Muscle of leg (tissue), 11 donors: Measurements from ENCODE around the gene MAD1L1. TPM values are rescaled to one million over a fixed set of nuclear protein-coding genes. Genes with fewer than 3 reads are reported as not detected.
"Not testable (repeated sequence)": the region's sequence is repeated elsewhere in the genome, so short reads cannot be mapped to it uniquely, and the experiment has no call there.

Experiments
- DNase-seq: peaks from one replicate; pipeline ENCODE4 v3.0.0; 2013
- H3K27ac ChIP-seq: one replicate; pipeline ENCODE4 v1.5.1; 2013; ENCODE audit warnings: mild to moderate bottlenecking, low read length, control low read depth
- H3K27me3 ChIP-seq: one replicate; pipeline ENCODE4 v1.6.1; 2013; ENCODE audit warnings: low read length; ENCODE audit not compliant: control insufficient read depth, insufficient read depth
- H3K36me3 ChIP-seq: one replicate; pipeline ENCODE4 v1.6.1; 2013; ENCODE audit warnings: low read length; ENCODE audit not compliant: control insufficient read depth, insufficient read depth
- H3K4me1 ChIP-seq: one replicate; pipeline ENCODE4 v1.6.1; 2013; ENCODE audit warnings: low read length; ENCODE audit not compliant: control insufficient read depth, insufficient read depth
- H3K4me3 ChIP-seq: one replicate; pipeline ENCODE4 v1.5.1; 2013; ENCODE audit warnings: low read length, control low read depth
- H3K9me3 ChIP-seq: replicated peaks from 2 replicates; pipeline ENCODE4 v1.6.1; 2013; ENCODE audit warnings: low read depth, low read length; ENCODE audit not compliant: control insufficient read depth
- WGBS: methylation state at CpG from one replicate; pipeline ENCODE4 v1.1.5; 2013; ENCODE audit warnings: missing lambda C conversion rate; ENCODE audit not compliant: insufficient coverage; 5-methylcytosine and 5-hydroxymethylcytosine counted together
- polyA plus RNA-seq, 8 donors: library from polyadenylated mRNA; unstranded; fragments of 120-200 nt; gene quantifications; one replicate each; pipeline versions ENCODE4 v1.2.1 to v1.2.3, GENCODE V29; 2013; ENCODE audit warnings: inconsistent platforms in 1 of 8, low replicate concordance in 1 of 8; ENCODE audit not compliant: insufficient read length in 8 of 8, insufficient read depth in 1 of 8
- total RNA-seq: library from RNA; stranded (reverse); fragments of 120-200 nt; gene quantifications from one replicate; pipeline ENCODE4 v1.2.4, GENCODE V29; 2013

MAD1L1 gene
- total and polyA plus RNA-seq, 9 donors, result 19.1 to 38.7 (median 21.8) TPM

GRCh38 chr7:1864161-1864940, 368.4 kb downstream of the MAD1L1 start:
- H3K36me3 ChIP-seq, result no peaks in the 10 kb centered on the region
- no peaks in the 10 kb centered on the region for H3K9me3 ChIP-seq
- H3K27me3 ChIP-seq, result no peaks in the 10 kb centered on the region
- peak; percentile 50 for DNase-seq
- no peak overlapping the region for H3K4me3 ChIP-seq
- H3K4me1 ChIP-seq, result peaks cover 28% of the 10 kb centered on the region
- H3K27ac ChIP-seq, result no peak overlapping the region
- 65% methylated on average over 23 of the region's 25 CpGs for WGBS

DNA sequence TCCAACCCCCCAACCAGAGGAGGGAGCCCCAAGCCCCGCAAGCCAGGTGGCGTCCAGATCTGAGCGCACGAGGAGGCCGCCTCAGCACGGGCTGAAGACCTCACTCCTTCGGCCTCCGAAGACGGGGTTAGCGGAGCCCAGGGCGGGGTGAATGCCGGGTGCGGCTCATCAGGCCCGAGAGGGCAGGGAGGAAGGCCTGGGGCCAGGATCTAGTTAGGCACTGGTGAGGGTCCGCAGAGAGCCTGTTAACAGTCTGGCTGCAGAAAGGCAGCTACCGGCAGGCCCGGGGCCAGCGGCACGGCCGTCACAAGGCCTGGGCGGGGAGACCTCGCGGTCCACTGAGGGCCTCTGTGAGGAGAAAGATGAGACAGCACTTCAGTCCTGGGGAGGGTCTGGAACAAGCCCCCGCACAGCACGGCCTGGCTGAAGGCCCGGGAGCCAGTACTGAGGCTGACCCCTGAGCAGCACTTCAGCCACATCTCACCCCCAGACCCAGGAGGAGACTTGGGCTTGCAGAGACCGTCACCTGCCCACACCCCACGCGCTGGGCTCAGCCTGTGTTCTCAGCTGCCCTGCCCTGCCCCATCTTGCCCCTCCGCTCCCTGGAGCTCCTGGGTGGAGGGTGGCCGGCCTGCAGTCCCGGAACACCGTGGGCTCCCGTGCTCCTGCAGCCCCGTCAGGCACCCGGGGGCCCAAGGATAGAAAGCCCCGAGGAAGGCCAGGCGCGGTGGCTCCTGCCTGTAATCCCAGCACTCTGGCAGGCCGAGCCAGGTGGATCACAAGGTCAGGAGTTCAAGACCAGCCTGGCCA, 369.4 kb downstream of the MAD1L1 start:
- H3K36me3 ChIP-seq, result no peaks in the 10 kb centered on the region
- H3K4me1 ChIP-seq, result peaks cover 28% of the 10 kb centered on the region
- H3K9me3 ChIP-seq, result no peaks in the 10 kb centered on the region
- peak; percentile 36 for DNase-seq
- H3K27me3 ChIP-seq, result no peaks in the 10 kb centered on the region
- H3K27ac ChIP-seq, result no peak overlapping the region
- H3K4me3 ChIP-seq, result no peak overlapping the region
- 63% methylated on average over 34 of the region's 40 CpGs for whole genome bisulfite sequencing

- DNase-seq, result no peak
- WGBS, result 53% methylated on average over 7 of the region's 9 CpGs
- Histone ChIP-seq H3K36me3 (no peaks in the 10 kb centered on the region), H3K9me3 (no peaks in the 10 kb centered on the region), H3K4me3 (no peak overlapping the region), H3K27me3 (no peaks in the 10 kb centered on the region), H3K27ac (no peak overlapping the region), H3K4me1 (peaks cover 28% of the 10 kb centered on the region)
Observed at GRCh38 chr7:1862560-1862959, 370.2 kb downstream of the MAD1L1 start.

DNA sequence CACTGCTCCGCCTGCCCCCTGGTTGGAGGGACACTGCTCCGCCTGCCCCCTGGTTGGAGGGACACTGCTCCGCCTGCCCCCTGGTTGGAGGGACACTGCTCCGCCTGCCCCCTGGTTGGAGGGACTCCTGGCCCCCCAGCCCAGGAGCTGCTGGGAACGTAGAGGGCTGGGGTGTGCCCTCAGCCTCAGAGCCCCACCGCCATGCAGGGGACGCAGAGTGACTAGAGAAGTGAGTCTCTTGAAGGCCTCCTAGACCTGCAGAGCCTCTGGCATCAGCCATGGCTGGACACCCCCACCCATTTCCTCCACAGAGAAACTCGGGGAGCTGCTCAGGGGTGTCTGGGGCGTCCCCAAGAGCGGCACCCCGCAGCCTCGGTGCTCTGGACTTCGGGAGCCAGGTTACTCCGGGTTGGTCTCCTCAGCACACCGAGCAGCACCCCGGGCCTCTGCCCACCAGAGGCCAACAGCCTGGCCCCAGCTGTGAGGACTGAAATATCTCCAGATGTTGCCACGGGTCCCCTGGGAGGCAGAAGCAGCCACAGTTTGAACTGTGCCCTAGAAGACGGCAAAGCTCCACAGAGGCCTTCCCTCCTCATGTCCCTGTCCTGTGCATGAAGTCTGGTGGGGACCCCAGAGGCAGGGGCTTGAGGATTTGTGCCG, 370.8 kb downstream of the MAD1L1 start:
- H3K9me3 ChIP-seq, result no peaks in the 10 kb centered on the region
- 67% methylated on average over 12 of the region's 19 CpGs for WGBS
- H3K36me3 ChIP-seq, result no peaks in the 10 kb centered on the region
- H3K4me1 ChIP-seq, result peaks cover 30% of the 10 kb centered on the region
- DNase-seq, result no peak
- H3K27ac ChIP-seq, result no peak overlapping the region
- H3K27me3 ChIP-seq, result no peaks in the 10 kb centered on the region
- no peak overlapping the region for H3K4me3 ChIP-seq

DNA sequence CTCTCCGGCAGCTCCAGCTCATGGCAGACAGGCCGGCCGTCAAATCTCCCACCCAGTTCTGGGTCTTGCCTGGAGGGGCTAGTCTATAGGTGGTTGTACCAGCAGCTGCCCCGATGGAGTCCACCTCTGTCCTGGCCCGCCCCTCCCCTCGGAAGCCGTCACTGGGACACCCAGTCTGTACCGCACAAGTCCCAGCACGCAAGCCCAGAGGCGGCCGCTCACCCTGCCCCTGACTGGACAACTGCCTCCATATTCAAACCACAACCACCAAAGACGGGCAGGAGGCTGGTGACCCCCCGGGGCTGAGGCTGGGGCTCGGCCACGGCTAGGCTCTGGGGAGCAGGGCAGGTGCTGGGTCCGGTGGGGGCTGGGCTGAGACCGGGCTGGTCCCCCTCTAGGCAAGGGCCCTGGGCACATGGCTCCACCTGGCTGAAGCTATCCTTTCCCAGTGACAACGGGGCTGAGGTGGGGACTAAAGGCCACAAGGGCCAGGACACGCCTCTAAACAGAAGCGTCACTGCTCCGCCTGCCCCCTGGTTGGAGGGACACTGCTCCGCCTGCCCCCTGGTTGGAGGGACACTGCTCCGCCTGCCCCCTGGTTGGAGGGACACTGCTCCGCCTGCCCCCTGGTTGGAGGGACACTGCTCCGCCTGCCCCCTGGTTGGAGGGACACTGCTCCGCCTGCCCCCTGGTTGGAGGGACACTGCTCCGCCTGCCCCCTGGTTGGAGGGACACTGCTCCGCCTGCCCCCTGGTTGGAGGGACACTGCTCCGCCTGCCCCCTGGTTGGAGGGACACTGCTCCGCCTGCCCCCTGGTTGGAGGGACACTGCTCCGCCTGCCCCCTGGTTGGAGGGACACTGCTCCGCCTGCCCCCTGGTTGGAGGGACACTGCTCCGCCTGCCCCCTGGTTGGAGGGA, 371.6 kb downstream of the MAD1L1 start:
- WGBS, result 87% methylated on average over 9 of the region's 33 CpGs
- not testable (repeated sequence) for H3K27me3 ChIP-seq, H3K36me3 ChIP-seq, H3K4me3 ChIP-seq, H3K9me3 ChIP-seq, H3K27ac ChIP-seq, DNase-seq
- H3K4me1 ChIP-seq, result peaks cover 30% of the 10 kb centered on the region

DNA sequence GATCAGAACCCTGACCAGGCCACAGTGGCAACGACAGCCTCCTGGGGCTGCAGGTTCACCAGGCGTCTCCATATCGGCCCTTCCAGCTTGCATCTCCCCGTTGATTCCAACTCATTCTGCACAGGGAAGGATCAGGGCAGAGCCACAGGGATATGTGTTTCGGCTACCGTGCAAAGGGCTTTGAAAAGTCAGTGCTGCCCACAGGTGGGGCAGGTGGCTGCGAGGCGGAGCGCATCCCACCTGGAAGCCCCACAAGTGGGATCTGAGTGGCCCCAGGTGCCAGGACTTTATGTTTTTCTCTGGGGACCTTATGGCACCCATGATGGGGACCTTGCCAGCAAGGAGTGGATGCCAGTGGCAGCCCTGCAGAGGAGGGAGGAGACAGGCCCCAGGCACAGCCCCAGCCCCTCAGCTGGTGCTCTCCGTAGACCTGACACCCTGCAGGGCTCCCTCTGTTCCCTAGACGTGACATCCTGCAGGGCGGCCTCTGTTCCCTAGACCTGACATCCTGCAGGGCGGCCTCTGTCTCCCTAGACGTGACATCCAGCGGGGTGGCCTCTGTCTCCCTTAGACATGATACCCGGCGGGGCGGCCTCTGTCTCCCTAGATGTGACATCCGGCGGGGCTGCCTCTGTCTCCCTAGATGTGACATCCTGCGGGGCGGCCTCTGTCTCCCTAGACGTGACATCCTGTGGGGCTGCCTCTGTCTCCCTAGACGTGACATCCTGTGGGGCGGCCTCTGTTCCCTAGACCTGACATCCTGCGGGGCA, 373.3 kb downstream of the MAD1L1 start:
- Histone ChIP-seq H3K4me3 (no peak overlapping the region), H3K4me1 (peaks cover 24% of the 10 kb centered on the region), H3K27me3 (no peaks in the 10 kb centered on the region), H3K9me3 (no peaks in the 10 kb centered on the region), H3K27ac (no peak overlapping the region), H3K36me3 (no peaks in the 10 kb centered on the region)
- WGBS, result 92% methylated on average over 25 of the region's 26 CpGs
- no peak for DNase-seq

DNA sequence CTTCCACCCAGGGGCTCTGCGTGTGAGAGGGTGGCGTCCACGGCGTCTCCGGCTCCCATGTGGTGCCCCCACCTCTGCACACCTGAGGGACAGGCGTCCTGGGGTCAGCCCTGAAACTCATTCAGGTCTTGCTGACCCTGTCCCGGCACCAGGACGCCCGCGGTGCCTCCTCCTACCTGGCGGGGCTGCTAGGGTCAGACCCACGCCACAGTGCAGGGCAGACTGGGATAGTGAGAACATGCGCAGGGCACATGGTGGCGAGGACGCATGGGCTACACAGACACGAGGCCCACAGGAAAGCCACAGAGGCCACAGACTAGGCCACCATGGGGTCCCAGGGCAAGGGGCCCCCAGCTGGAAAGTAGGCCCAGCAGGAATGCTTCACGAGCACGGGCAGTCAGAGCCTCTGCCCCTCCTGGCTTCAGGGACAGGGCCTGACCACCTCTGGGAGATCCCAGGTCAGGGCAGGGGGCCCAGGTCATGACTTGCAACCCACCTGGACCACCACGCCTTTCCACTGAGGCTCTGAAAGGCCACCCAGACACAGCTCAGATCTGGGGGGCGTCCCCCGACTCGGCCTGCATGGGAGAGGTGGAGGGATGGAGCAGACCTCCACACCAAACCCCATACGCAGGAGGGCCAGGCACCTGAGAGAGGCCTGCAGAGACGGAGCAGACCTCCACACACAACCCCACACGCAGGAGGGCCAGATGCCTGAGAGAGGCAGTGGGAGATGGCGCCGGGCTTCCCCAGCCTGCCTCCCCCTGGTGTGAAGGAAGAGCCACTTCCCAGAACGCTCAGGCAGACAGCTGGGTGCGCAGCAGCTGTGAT, 374.1 kb downstream of the MAD1L1 start:
- H3K4me1 ChIP-seq, result peaks cover 25% of the 10 kb centered on the region
- H3K36me3 ChIP-seq, result no peaks in the 10 kb centered on the region
- WGBS, result 89% methylated on average over 21 of the region's 29 CpGs
- DNase-seq, result no peak
- H3K27ac ChIP-seq, result no peak overlapping the region
- H3K27me3 ChIP-seq, result no peaks in the 10 kb centered on the region
- H3K4me3 ChIP-seq, result no peak overlapping the region
- H3K9me3 ChIP-seq, result no peaks in the 10 kb centered on the region

- no peaks in the 10 kb centered on the region for H3K36me3 ChIP-seq
- H3K27me3 ChIP-seq, result no peaks in the 10 kb centered on the region
- 80% methylated on average over 14 of the region's 27 CpGs for WGBS
- no peaks in the 10 kb centered on the region for H3K9me3 ChIP-seq
- H3K4me3 ChIP-seq, result no peak overlapping the region
- H3K4me1 ChIP-seq, result peaks cover 26% of the 10 kb centered on the region
- no peak for DNase-seq
- H3K27ac ChIP-seq, result no peak overlapping the region
Observed at GRCh38 chr7:1857487-1858421, 375.0 kb downstream of the MAD1L1 start.
